GM11168 (cell line): ENCODE measurements around the gene CASP2.
"Not testable (repeated sequence)": the region's sequence is repeated elsewhere in the genome, so short reads cannot be mapped to it uniquely, and the experiment has no call there.

Source experiments
- in situ Hi-C: fragments of 300-500 bp; cut with MboI; formaldehyde crosslinking; loops from one replicate; pipeline ENCODE4 v1.12.0; 2022; ENCODE audit warnings: low sequenced_read_pairs; ENCODE audit not compliant: unreplicated experiment

Gene CASP2

GRCh38 chr7:143289888-143290287 is 1.7 kb downstream of the CASP2 start:
- in situ Hi-C loops, result not testable (repeated sequence)

- in situ Hi-C loops, result no loop called here
Measured at GRCh38 chr7:143290293-143290692, 2.1 kb downstream of the CASP2 start.

GRCh38 chr7:143292876-143293275 is 4.7 kb downstream of the CASP2 start:
- in situ Hi-C loops, result no loop called here

GRCh38 chr7:143295870-143296269 is 7.7 kb downstream of the CASP2 start:
- in situ Hi-C loops, result no loop called here

- in situ Hi-C loops, result no loop called here
Measured at GRCh38 chr7:143296686-143297085, 8.5 kb downstream of the CASP2 start.

- in situ Hi-C loops, result no loop called here
Measured at GRCh38 chr7:143299346-143299745, 11.2 kb downstream of the CASP2 start.

GRCh38 chr7:143299840-143300239 is 11.7 kb downstream of the CASP2 start:
- in situ Hi-C loops, result no loop called here

- in situ Hi-C loops, result no loop called here
Measured at GRCh38 chr7:143300959-143301935, 13.1 kb downstream of the CASP2 start.

- in situ Hi-C loops, result no loop called here
Measured at GRCh38 chr7:143303733-143304132, 15.6 kb downstream of the CASP2 start.

GRCh38 chr7:143304938-143305337 is 16.8 kb downstream of the CASP2 start:
- in situ Hi-C loops, result no loop called here

- in situ Hi-C loops, result no loop called here
Measured at GRCh38 chr7:143305423-143306070, 17.4 kb downstream of the CASP2 start.

GRCh38 chr7:143308632-143309031 is 20.5 kb downstream of the CASP2 start:
- in situ Hi-C loops, result no loop called here

GRCh38 chr7:143314127-143314526 is 26.0 kb downstream of the CASP2 start:
- in situ Hi-C loops, result no loop called here

GRCh38 chr7:143315776-143316175 is 27.6 kb downstream of the CASP2 start, which contains the start of gene CLCN1:
TSS of gene CLCN1 (plus strand) at chr7:143316111. CDS start at chr7:143316213, 102 bp downstream.
- in situ Hi-C loops, result no loop called here

GRCh38 chr7:143316492-143316891 is 28.3 kb downstream of the CASP2 start:
- in situ Hi-C loops, result no loop called here

- in situ Hi-C loops, result no loop called here
Measured at GRCh38 chr7:143318661-143319060, 30.5 kb downstream of the CASP2 start.

GRCh38 chr7:143320620-143321019 is 32.5 kb downstream of the CASP2 start:
- in situ Hi-C loops, result no loop called here

- in situ Hi-C loops, result no loop called here
Measured at GRCh38 chr7:143321242-143321641, 33.1 kb downstream of the CASP2 start.

GRCh38 chr7:143321734-143322133 is 33.6 kb downstream of the CASP2 start:
- in situ Hi-C loops, result no loop called here

GRCh38 chr7:143322760-143323633 is 34.8 kb downstream of the CASP2 start:
- in situ Hi-C loops, result no loop called here
